VCaP (cell line): ENCODE results near the gene IGF2.

ENCODE experiments used
- H3K27ac ChIP-seq: fragments of 450-650 bp; 2 replicates; pipeline ENCODE4 v1.5.1; 2017
- CTCF ChIP-seq: fragments of 450-650 bp; conservative IDR thresholded peaks from 2 replicates; pipeline ENCODE4 v1.5.1; 2017; ENCODE audit warnings: mild to moderate bottlenecking, moderate library complexity

Gene IGF2

GRCh38 chr11:2133241-2134021, 5.8 kb downstream of the IGF2 start:
- no peak overlapping the region for H3K27ac ChIP-seq
- no peak for TF ChIP-seq CTCF

GRCh38 chr11:2132874-2133240, 6.3 kb downstream of the IGF2 start:
- TF ChIP-seq CTCF = no peak
- no peak overlapping the region for H3K27ac ChIP-seq

GRCh38 chr11:2132246-2132645, 6.9 kb downstream of the IGF2 start:
- H3K27ac ChIP-seq = no peak overlapping the region
- no peak for TF ChIP-seq CTCF

GRCh38 chr11:2131371-2132236, 7.6 kb downstream of the IGF2 start:
- H3K27ac ChIP-seq = no peak overlapping the region
- TF ChIP-seq CTCF = no peak

GRCh38 chr11:2130881-2131352, 8.3 kb downstream of the IGF2 start:
- H3K27ac ChIP-seq = no peak overlapping the region

GRCh38 chr11:2129699-2130366, 9.4 kb downstream of the IGF2 start:
- TF ChIP-seq CTCF = no peak
- no peak overlapping the region for H3K27ac ChIP-seq

More at GRCh38 chr11:2130881-2131352, 8.3 kb downstream of the IGF2 start:
- no peak for TF ChIP-seq CTCF

GRCh38 chr11:2129308-2129698, 9.9 kb downstream of the IGF2 start:
- H3K27ac ChIP-seq = no peak overlapping the region
- TF ChIP-seq CTCF = no peak
